OCI-LY1 (cell line): Measurements from ENCODE around the gene PRRT1.

Experiments
- H2AFZ ChIP-seq: fragments of 200-600 bp; sonication (generic), shearing (Covaris generic); 2 replicates; pipeline ENCODE4 v1.6.0; 2014; ENCODE audit warnings: antibody characterized with exemption, mild to moderate bottlenecking, low read length
- H3F3A ChIP-seq: fragments of 200-600 bp; sonication (generic), shearing (Covaris generic); 2 replicates; pipeline ENCODE4 v1.6.0; 2014; ENCODE audit warnings: mild to moderate bottlenecking, antibody characterized with exemption, low read length, moderate library complexity; ENCODE audit not compliant: insufficient read depth
- H3K27ac ChIP-seq: fragments of 200-600 bp; sonication (generic); 2 replicates; pipeline ENCODE4 v1.5.1; 2014; ENCODE audit warnings: low read length, mixed run types, mild to moderate bottlenecking, low read depth; ENCODE audit not compliant: poor library complexity, severe bottlenecking
- H3K27me3 ChIP-seq: fragments of 200-600 bp; sonication (generic); 2 replicates; pipeline ENCODE4 v1.6.0; 2014; ENCODE audit warnings: antibody characterized with exemption, mild to moderate bottlenecking, low read length, moderate library complexity; ENCODE audit not compliant: insufficient read depth
- H3K36me3 ChIP-seq: fragments of 200-600 bp; sonication (generic); 2 replicates; pipeline ENCODE4 v1.6.1; 2014; ENCODE audit warnings: mild to moderate bottlenecking, antibody characterized with exemption, low read length, moderate library complexity, mixed read lengths; ENCODE audit not compliant: insufficient read depth
- H3K4me1 ChIP-seq: fragments of 200-600 bp; sonication (generic); 2 replicates; pipeline ENCODE4 v1.5.1; 2014; ENCODE audit warnings: mild to moderate bottlenecking, low read length, moderate library complexity; ENCODE audit not compliant: insufficient read depth, severe bottlenecking
- H3K4me2 ChIP-seq: fragments of 200-600 bp; sonication (generic), shearing (Covaris generic); 2 replicates; pipeline ENCODE4 v1.6.1; 2014; ENCODE audit warnings: low read length
- H3K4me3 ChIP-seq: fragments of 200-600 bp; sonication (generic); 2 replicates; pipeline ENCODE4 v1.5.1; 2014; ENCODE audit warnings: low read length, low read depth, mild to moderate bottlenecking, mixed read lengths; ENCODE audit not compliant: poor library complexity, severe bottlenecking
- H3K79me2 ChIP-seq: fragments of 200-600 bp; shearing (Covaris generic); 2 replicates; pipeline ENCODE4 v1.6.1; 2016; ENCODE audit warnings: mixed run types, low read length, mixed read lengths; ENCODE audit not compliant: insufficient read depth
- H3K9ac ChIP-seq: fragments of 200-600 bp; sonication (generic), shearing (Covaris generic); 2 replicates; pipeline ENCODE4 v1.6.1; 2014; ENCODE audit warnings: mild to moderate bottlenecking, low read length, mixed read lengths
- H3K9me2 ChIP-seq: fragments of 200-600 bp; sonication (generic), shearing (Covaris generic); 2 replicates; pipeline ENCODE4 v1.6.1; 2014; ENCODE audit warnings: low read depth, mild to moderate bottlenecking, low read length, mixed read lengths
- H3K9me3 ChIP-seq: fragments of 200-600 bp; shearing (Covaris generic); 2 replicates; pipeline ENCODE4 v1.6.1; 2014; ENCODE audit warnings: low read length, mixed read lengths
- H4K20me1 ChIP-seq: fragments of 200-600 bp; sonication (generic), shearing (Covaris generic); 2 replicates; pipeline ENCODE4 v1.6.0; 2016; ENCODE audit warnings: mild to moderate bottlenecking, low read length; ENCODE audit not compliant: insufficient read depth
- EZH2 ChIP-seq: fragments of 200-600 bp; sonication (generic), shearing (Covaris generic); IDR thresholded peaks from 2 replicates; pipeline ENCODE4 v1.8.0; 2017; ENCODE audit warnings: borderline replicate concordance, mixed run types, mild to moderate bottlenecking, antibody characterized with exemption, low read length, moderate library complexity, mixed read lengths
- TF ChIP-seq, protein P1 (sequence below): fragments of 200-600 bp; sonication (generic), shearing (Covaris generic); IDR thresholded peaks from 2 replicates; pipeline ENCODE4 v1.5.1; 2017; ENCODE audit warnings: mild to moderate bottlenecking, antibody characterized with exemption, low read length, moderate library complexity, mixed read lengths

The PRRT1 gene

DNA sequence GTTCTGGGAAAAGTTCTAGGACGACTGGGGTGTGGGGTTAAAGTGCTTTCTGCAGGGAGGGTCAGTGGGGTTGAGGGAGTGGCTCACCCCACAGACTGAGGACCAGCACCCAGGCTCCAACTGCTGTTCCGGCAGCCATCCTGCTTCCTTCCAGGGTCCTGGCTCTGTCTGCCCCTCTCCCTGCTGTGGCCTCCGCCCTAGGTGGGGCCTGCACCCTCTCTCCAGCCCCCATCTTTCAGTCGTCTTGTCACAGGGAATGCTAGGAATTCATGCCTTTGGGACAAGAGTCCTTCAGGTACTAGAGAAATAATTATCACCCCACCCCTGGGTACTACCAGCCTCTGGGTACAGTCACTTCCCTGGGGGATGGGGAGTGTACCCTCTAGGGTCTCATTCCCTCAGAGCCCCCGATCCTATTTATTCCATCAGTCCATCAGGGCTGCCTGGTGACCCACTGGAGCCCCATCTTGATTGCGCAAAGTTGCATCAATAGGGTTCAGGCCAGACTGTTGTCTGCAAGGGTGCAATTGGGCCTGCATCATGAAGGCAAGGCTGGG, 32.4 kb upstream of the PRRT1 start, which contains the start of gene AGER:
TSS of gene AGER (minus strand) at position 170 of the 557 bp plus-strand sequence. CDS start at position 139, 31 bp downstream.
- no peak within 1 kb of the TSS for H3K4me2 ChIP-seq
- no peaks in the 10 kb centered on the region for H3K9me2 ChIP-seq

DNA sequence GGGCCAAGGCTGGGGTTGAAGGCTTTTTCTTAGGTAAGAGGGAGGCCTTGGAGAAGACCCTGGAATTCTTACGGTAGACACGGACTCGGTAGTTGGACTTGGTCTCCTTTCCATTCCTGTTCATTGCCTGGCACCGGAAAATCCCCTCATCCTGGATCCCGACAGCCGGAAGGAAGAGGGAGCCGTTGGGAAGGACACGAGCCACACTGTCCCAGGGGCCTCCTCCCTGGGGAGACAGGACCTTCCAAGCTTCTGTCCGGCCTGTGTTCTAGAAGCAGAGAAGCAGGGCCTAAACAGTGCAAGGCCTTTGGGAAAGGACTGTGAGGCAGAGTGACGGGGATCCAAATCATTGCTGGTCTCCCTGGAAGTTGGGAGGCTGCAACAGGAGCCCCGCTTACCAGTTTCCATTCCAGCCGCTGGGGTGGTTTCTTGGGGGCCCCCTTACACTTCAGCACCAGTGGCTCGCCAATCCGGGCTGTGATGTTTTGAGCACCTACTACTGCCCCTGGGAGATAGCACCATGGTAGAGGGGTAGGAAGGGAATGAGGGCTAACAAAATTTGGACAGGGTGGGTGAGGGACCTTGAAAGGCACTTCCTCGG, 31.8 kb upstream of the PRRT1 start:
- Histone ChIP-seq H3K27me3 (no peaks in the 10 kb centered on the region), H3K79me2 (no peaks in the 10 kb centered on the region), H3K4me2 (no peak overlapping the region), H3K27ac (no peak overlapping the region), H3K9ac (no peak overlapping the region), H3K36me3 (peaks cover 59% of the 10 kb centered on the region; the same call in 1 of the 2 replicates), H2AFZ (no peak overlapping the region), H3F3A (no peaks in the 10 kb centered on the region), H3K4me1 (peaks cover 13% of the 10 kb centered on the region), H3K9me2 (no peaks in the 10 kb centered on the region), H3K9me3 (no peaks in the 10 kb centered on the region), H3K4me3 (no peak overlapping the region), H4K20me1 (no peaks in the 10 kb centered on the region)
- no peak for TF ChIP-seq EZH2
- TF ChIP-seq, protein P1, sequence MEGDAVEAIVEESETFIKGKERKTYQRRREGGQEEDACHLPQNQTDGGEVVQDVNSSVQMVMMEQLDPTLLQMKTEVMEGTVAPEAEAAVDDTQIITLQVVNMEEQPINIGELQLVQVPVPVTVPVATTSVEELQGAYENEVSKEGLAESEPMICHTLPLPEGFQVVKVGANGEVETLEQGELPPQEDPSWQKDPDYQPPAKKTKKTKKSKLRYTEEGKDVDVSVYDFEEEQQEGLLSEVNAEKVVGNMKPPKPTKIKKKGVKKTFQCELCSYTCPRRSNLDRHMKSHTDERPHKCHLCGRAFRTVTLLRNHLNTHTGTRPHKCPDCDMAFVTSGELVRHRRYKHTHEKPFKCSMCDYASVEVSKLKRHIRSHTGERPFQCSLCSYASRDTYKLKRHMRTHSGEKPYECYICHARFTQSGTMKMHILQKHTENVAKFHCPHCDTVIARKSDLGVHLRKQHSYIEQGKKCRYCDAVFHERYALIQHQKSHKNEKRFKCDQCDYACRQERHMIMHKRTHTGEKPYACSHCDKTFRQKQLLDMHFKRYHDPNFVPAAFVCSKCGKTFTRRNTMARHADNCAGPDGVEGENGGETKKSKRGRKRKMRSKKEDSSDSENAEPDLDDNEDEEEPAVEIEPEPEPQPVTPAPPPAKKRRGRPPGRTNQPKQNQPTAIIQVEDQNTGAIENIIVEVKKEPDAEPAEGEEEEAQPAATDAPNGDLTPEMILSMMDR = no peak

More for the DNA sequence above, 32.4 kb upstream of the PRRT1 start, which contains the start of gene AGER:
- no peaks in the 10 kb centered on the region for H3K27me3 ChIP-seq
- no peaks in the 10 kb centered on the region for H3F3A ChIP-seq
- H2AFZ ChIP-seq = no peak within 1 kb of the TSS
- no peak within 1 kb of the TSS for H3K27ac ChIP-seq
- no peaks in the 10 kb centered on the region for H3K9me3 ChIP-seq
- no peak within 1 kb of the TSS for H3K9ac ChIP-seq
- TF ChIP-seq EZH2 = no peak
- TF ChIP-seq, protein P1 = no peak
- peaks cover 14% of the 10 kb centered on the region for H3K4me1 ChIP-seq
- no peak within 1 kb of the TSS for H3K4me3 ChIP-seq
- H3K79me2 ChIP-seq = no peaks in the 10 kb centered on the region
- H3K36me3 ChIP-seq = peaks cover 59% of the 10 kb centered on the region; the same call in 1 of the 2 replicates
- no peaks in the 10 kb centered on the region for H4K20me1 ChIP-seq

DNA sequence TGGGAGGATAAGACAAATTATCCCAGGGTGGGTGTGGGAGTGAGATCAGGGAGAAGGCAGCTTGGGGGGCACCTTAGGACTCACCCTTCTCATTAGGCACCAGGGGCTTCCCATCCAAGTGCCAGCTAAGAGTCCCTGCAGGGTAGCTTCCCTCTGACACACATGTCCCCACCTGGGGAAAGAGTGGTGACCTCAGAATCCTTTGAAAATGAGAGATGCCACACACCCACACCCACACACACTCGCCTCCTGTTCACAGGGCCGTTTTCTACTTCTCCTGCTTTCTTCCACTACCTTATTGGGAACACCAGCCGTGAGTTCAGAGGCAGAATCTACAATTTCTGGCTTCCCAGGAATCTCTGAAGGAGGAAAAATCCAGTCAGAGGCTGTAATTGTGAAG, 31.3 kb upstream of the PRRT1 start:
- Histone ChIP-seq H3K4me3 (no peak overlapping the region), H3K27ac (no peak overlapping the region), H2AFZ (no peak overlapping the region), H3F3A (no peaks in the 10 kb centered on the region), H3K36me3 (peaks cover 56% of the 10 kb centered on the region; the same call in 1 of the 2 replicates), H3K4me1 (peaks cover 11% of the 10 kb centered on the region), H3K27me3 (no peaks in the 10 kb centered on the region), H3K9ac (no peak overlapping the region), H3K9me2 (no peaks in the 10 kb centered on the region), H3K4me2 (no peak overlapping the region), H3K9me3 (no peaks in the 10 kb centered on the region), H4K20me1 (no peaks in the 10 kb centered on the region), H3K79me2 (no peaks in the 10 kb centered on the region)
- TF ChIP-seq EZH2 = no peak
- TF ChIP-seq, protein P1 = no peak
